HCT116 (cell line): ENCODE results near the gene ZNF425. TPM values are rescaled to one million over a fixed set of nuclear protein-coding genes. Genes with fewer than 3 reads are reported as not detected.

Source experiments
- ATAC-seq: fragments of 200-7000 bp; cut with Tn5 transposase; 2 replicates; pipeline ENCODE4 v1.9.1; 2020; ENCODE audit warnings: mild to moderate bottlenecking, moderate library complexity
- BruUV-seq: library from RNA; stranded (reverse); fragments of 400-500 nt; replicated peaks from 2 replicates; lab custom pipeline; 2021; lab: Mats Ljungman, UMichigan
- CTCF ChIA-PET: fragments of 300-600 bp; sonication (Branson Sonifier 250); formaldehyde crosslinking; loops from one replicate; lab custom pipeline; 2021; ENCODE audit warnings: antibody characterized with exemption; lab: Charles Lee
- POLR2A ChIA-PET: fragments of 300-600, 350-600 bp; sonication (Branson Sonifier 250); formaldehyde crosslinking; loops from one replicate; lab custom pipeline; 2021; ENCODE audit warnings: antibody characterized with exemption; lab: Charles Lee
- RAD21 ChIA-PET, 2 experiments: fragments of 300-600 bp; sonication (Branson Sonifier 250); formaldehyde crosslinking; loops; one replicate each; lab custom pipeline; 2023; ENCODE audit warnings: low total read pairs in 2 of 2; ENCODE audit not compliant: uncharacterized antibody in 2 of 2, unreplicated experiment in 2 of 2, low non-redundant PET in 1 of 2; lab: Charles Lee
- DNase-seq: peaks from one replicate; pipeline ENCODE4 v3.0.0-alpha.2; 2010; ENCODE audit warnings: low read depth, low spot score
- H2AFZ ChIP-seq: fragments of 200-600 bp; shearing (Covaris generic), sonication (generic); 2 replicates; pipeline ENCODE4 v1.6.1; 2017; ENCODE audit warnings: low read depth, mixed run types, mixed read lengths, antibody characterized with exemption, low read length; ENCODE audit not compliant: poor library complexity, severe bottlenecking
- H3K27ac ChIP-seq: 2 replicates; pipeline ENCODE4 v1.5.1; 2012; ENCODE audit warnings: low read depth, low read length
- H3K27me3 ChIP-seq: fragments of 200-600 bp; sonication (generic); 2 replicates; pipeline ENCODE4 v1.6.1; 2016; ENCODE audit warnings: mixed run types, low read length, mixed read lengths; ENCODE audit not compliant: insufficient read depth
- H3K36me3 ChIP-seq, 2 experiments: fragments of 200-500 bp in 1 of 2; fragments of 200-600 bp in 1 of 2; sonication (Bioruptor generic) in 1 of 2; sonication (generic) in 1 of 2; 2 replicates each; pipeline versions ENCODE4 v1.5.1 to v1.6.1; 2014 to 2016; ENCODE audit warnings: low read length in 2 of 2, inconsistent platforms in 1 of 2, mixed read lengths in 1 of 2, mixed run types in 1 of 2; ENCODE audit not compliant: insufficient read depth in 2 of 2, control insufficient read depth in 1 of 2
- H3K4me1 ChIP-seq, 2 experiments: fragments of 200-600 bp in 1 of 2; sonication (generic) in 1 of 2; 2 replicates each; pipeline versions ENCODE4 v1.5.1 to v1.6.1; 2012 to 2017; ENCODE audit warnings: low read length in 2 of 2, inconsistent platforms in 1 of 2, mild to moderate bottlenecking in 1 of 2, mixed read lengths in 1 of 2, mixed run types in 1 of 2, moderate library complexity in 1 of 2; ENCODE audit not compliant: insufficient read depth in 2 of 2, control insufficient read depth in 1 of 2
- H3K4me2 ChIP-seq: fragments of 200-600 bp; sonication (generic); 2 replicates; pipeline ENCODE4 v1.6.1; 2017; ENCODE audit warnings: mixed run types, low read length, mixed read lengths
- H3K4me3 ChIP-seq, 2 experiments: fragments of 200-600 bp in 1 of 2; sonication (generic) in 1 of 2; replicated peaks in 1 of 2; 2 replicates each; pipeline ENCODE4 v1.5.1; 2011 to 2016; ENCODE audit warnings: low read length in 2 of 2, control low read depth in 1 of 2, low read depth in 1 of 2, mild to moderate bottlenecking in 1 of 2, mixed read lengths in 1 of 2, mixed run types in 1 of 2
- H3K79me2 ChIP-seq: fragments of 200-600 bp; sonication (generic); 2 replicates; pipeline ENCODE4 v1.6.1; 2017; ENCODE audit warnings: mild to moderate bottlenecking, mixed run types, low read length, moderate library complexity, mixed read lengths; ENCODE audit not compliant: insufficient read depth
- H3K9ac ChIP-seq: fragments of 200-600 bp; sonication (generic); 2 replicates; pipeline ENCODE4 v1.6.1; 2016; ENCODE audit warnings: low read length, mixed read lengths
- H3K9me2 ChIP-seq: fragments of 200-600 bp; sonication (generic), shearing (Covaris generic); 2 replicates; pipeline ENCODE4 v1.6.1; 2017; ENCODE audit warnings: mixed run types, mild to moderate bottlenecking, moderate library complexity; ENCODE audit not compliant: insufficient read depth
- H3K9me3 ChIP-seq, 2 experiments: fragments of 200-500 bp in 1 of 2; fragments of 200-600 bp in 1 of 2; sonication (Bioruptor generic) in 1 of 2; sonication (generic) in 1 of 2; 2 replicates each; pipeline ENCODE4 v1.6.1; 2014 to 2017; ENCODE audit warnings: low read length in 2 of 2, mixed read lengths in 2 of 2, inconsistent platforms in 1 of 2, low read depth in 1 of 2, mild to moderate bottlenecking in 1 of 2, mixed run types in 1 of 2, moderate library complexity in 1 of 2; ENCODE audit not compliant: control insufficient read depth in 1 of 2, insufficient read depth in 1 of 2
- H4K20me1 ChIP-seq: fragments of 200-600 bp; sonication (generic), shearing (Covaris generic); 2 replicates; pipeline ENCODE4 v1.6.1; 2017; ENCODE audit warnings: mixed run types, mild to moderate bottlenecking, moderate library complexity; ENCODE audit not compliant: insufficient read depth
- CEBPB ChIP-seq: IDR thresholded peaks from 2 replicates; pipeline ENCODE4 v1.6.1; 2012; ENCODE audit warnings: low read depth
- MAX ChIP-seq: IDR thresholded peaks from 2 replicates; pipeline ENCODE4 v1.6.1; 2012
- POLR2A ChIP-seq: IDR thresholded peaks from 2 replicates; pipeline ENCODE4 v1.7.0; 2011; ENCODE audit warnings: borderline replicate concordance; ENCODE audit not compliant: insufficient read depth, insufficient read length; ENCODE audit errors: extremely low read depth
- POLR2AphosphoS5 ChIP-seq: IDR thresholded peaks from 2 replicates; pipeline ENCODE4 v1.6.1; 2011; ENCODE audit warnings: mild to moderate bottlenecking, low read depth, low read length, moderate library complexity
- SIN3A ChIP-seq: IDR thresholded peaks from 2 replicates; pipeline ENCODE4 v1.6.1; 2012; ENCODE audit warnings: low read depth
- TCF7L2 ChIP-seq: IDR thresholded peaks from 2 replicates; pipeline ENCODE4 v1.7.0; 2011; ENCODE audit warnings: borderline replicate concordance, inconsistent platforms; ENCODE audit not compliant: insufficient read depth, insufficient read length; ENCODE audit errors: extremely low read depth
- ZNF274 ChIP-seq: fragments of 200-500 bp; sonication (Bioruptor generic); IDR thresholded peaks from 2 replicates; pipeline ENCODE4 v1.6.1; 2014; ENCODE audit warnings: mild to moderate bottlenecking, low read depth, low read length, inconsistent platforms
- intact Hi-C: fragments of 100-400 bp; cut with micrococcal nuclease; formaldehyde crosslinking; loops from 2 replicates; pipeline ENCODE4 v1.10.0; 2022
- total RNA-seq: library from RNA; stranded (reverse); gene quantifications from one replicate; pipeline ENCODE4 v1.2.1, GENCODE V29; 2021; ENCODE audit not compliant: unreplicated experiment
- TF ChIP-seq, protein P1 (sequence below), 3 experiments: fragments of 200-600 bp in 1 of 3; sonication (generic) in 1 of 3; IDR thresholded peaks in 2 of 3; conservative IDR thresholded peaks in 1 of 3; 2 replicates each; pipeline ENCODE4 v1.5.1; 2012 to 2017; ENCODE audit warnings: low read depth in 2 of 3, low read length in 2 of 3, antibody characterized with exemption in 1 of 3, borderline replicate concordance in 1 of 3, control low read depth in 1 of 3, mild to moderate bottlenecking in 1 of 3, mixed read lengths in 1 of 3, mixed run types in 1 of 3, moderate library complexity in 1 of 3; ENCODE audit not compliant: insufficient read depth in 1 of 3
- TF ChIP-seq, protein P2 (sequence below): IDR thresholded peaks from 2 replicates; pipeline ENCODE4 v1.6.1; 2012; ENCODE audit warnings: low read depth

Gene ZNF425
- total RNA-seq, 1 experiment from 2014 or later = 2.1 TPM

GRCh38 chr7:149081914-149082313, 44.2 kb downstream of the ZNF425 start:
- no peak overlapping the region for H3K27ac ChIP-seq
- no peak for ATAC-seq
- no peak overlapping the region for H3K4me2 ChIP-seq
- ChIA-PET POLR2A (no interaction called here), RAD21 (no interaction called here), CTCF (no interaction called here)
- H2AFZ ChIP-seq = no peak overlapping the region
- H3K9ac ChIP-seq = no peak overlapping the region
- no peak for TF ChIP-seq MAX
- no peak for TF ChIP-seq POLR2AphosphoS5
- no peak for TF ChIP-seq ZNF274
- no peak for TF ChIP-seq POLR2A
- no peak for TF ChIP-seq SIN3A
- TF ChIP-seq, protein P1, sequence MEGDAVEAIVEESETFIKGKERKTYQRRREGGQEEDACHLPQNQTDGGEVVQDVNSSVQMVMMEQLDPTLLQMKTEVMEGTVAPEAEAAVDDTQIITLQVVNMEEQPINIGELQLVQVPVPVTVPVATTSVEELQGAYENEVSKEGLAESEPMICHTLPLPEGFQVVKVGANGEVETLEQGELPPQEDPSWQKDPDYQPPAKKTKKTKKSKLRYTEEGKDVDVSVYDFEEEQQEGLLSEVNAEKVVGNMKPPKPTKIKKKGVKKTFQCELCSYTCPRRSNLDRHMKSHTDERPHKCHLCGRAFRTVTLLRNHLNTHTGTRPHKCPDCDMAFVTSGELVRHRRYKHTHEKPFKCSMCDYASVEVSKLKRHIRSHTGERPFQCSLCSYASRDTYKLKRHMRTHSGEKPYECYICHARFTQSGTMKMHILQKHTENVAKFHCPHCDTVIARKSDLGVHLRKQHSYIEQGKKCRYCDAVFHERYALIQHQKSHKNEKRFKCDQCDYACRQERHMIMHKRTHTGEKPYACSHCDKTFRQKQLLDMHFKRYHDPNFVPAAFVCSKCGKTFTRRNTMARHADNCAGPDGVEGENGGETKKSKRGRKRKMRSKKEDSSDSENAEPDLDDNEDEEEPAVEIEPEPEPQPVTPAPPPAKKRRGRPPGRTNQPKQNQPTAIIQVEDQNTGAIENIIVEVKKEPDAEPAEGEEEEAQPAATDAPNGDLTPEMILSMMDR (IDR thresholded peaks at IDR 0.05 in 2 of 3, conservative IDR thresholded peaks at IDR 0.05 in 1 of 3; ENCODE audit: borderline replicate concordance in 1 of 3, insufficient read depth in 1 of 3, low read depth in 2 of 3, low read length in 2 of 3) = no peak
- TF ChIP-seq TCF7L2 = no peak
- TF ChIP-seq, protein P2, sequence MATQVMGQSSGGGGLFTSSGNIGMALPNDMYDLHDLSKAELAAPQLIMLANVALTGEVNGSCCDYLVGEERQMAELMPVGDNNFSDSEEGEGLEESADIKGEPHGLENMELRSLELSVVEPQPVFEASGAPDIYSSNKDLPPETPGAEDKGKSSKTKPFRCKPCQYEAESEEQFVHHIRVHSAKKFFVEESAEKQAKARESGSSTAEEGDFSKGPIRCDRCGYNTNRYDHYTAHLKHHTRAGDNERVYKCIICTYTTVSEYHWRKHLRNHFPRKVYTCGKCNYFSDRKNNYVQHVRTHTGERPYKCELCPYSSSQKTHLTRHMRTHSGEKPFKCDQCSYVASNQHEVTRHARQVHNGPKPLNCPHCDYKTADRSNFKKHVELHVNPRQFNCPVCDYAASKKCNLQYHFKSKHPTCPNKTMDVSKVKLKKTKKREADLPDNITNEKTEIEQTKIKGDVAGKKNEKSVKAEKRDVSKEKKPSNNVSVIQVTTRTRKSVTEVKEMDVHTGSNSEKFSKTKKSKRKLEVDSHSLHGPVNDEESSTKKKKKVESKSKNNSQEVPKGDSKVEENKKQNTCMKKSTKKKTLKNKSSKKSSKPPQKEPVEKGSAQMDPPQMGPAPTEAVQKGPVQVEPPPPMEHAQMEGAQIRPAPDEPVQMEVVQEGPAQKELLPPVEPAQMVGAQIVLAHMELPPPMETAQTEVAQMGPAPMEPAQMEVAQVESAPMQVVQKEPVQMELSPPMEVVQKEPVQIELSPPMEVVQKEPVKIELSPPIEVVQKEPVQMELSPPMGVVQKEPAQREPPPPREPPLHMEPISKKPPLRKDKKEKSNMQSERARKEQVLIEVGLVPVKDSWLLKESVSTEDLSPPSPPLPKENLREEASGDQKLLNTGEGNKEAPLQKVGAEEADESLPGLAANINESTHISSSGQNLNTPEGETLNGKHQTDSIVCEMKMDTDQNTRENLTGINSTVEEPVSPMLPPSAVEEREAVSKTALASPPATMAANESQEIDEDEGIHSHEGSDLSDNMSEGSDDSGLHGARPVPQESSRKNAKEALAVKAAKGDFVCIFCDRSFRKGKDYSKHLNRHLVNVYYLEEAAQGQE = no peak
- no peak for TF ChIP-seq CEBPB
- no TSS peak for BruUV-seq
- no peaks in the 10 kb centered on the region for H3K9me2 ChIP-seq
- H3K27me3 ChIP-seq = no peaks in the 10 kb centered on the region
- H3K4me3 ChIP-seq = no peak overlapping the region
- no peak for DNase-seq
- 0 out of 2 replicates have a peak, but pooled peaks cover 4% of the 10 kb centered on the region for H4K20me1 ChIP-seq
- intact Hi-C loops = no loop called here
- no peaks in the 10 kb centered on the region for H3K9me3 ChIP-seq
- H3K36me3 ChIP-seq = peaks cover 0 to 6% of the 10 kb centered on the region in 2 experiments; a peak in 1 of 4 replicates
- H3K79me2 ChIP-seq = peaks cover 18% of the 10 kb centered on the region
- H3K4me1 ChIP-seq = no peaks in the 10 kb centered on the region
